Tibial artery (tissue), 4 donors: Measurements from ENCODE around the gene LRRC37A2.
"Not testable (repeated sequence)": the region's sequence is repeated elsewhere in the genome, so short reads cannot be mapped to it uniquely, and the experiment has no call there.

Experiments used
- DNase-seq, 2 donors: peaks; one replicate each; pipeline ENCODE4 v3.0.0-alpha.2; 2019
- H3K27ac ChIP-seq, 2 donors: fragments of 200-600 bp; sonication (generic) in 1 of 2; 1 replicate in 1 of 2; 2 replicates in 1 of 2; pipeline ENCODE4 v1.5.1; 2018 to 2019; ENCODE audit warnings: mild to moderate bottlenecking in 1 of 2
- H3K27me3 ChIP-seq, 2 donors: fragments of 200-600 bp; sonication (generic) in 1 of 2; one replicate each; pipeline versions ENCODE4 v1.5.1 to v1.6.0; 2016 to 2019
- H3K36me3 ChIP-seq, 3 donors: fragments of 200-600 bp; sonication (generic) in 2 of 3; one replicate each; pipeline ENCODE4 v1.5.1; 2016 to 2019; ENCODE audit warnings: mild to moderate bottlenecking in 2 of 3
- H3K4me1 ChIP-seq, 4 donors: fragments of 200-600 bp; sonication (generic) in 2 of 4; 1 replicate in 3 of 4; 2 replicates in 1 of 4; pipeline ENCODE4 v1.5.1; 2016 to 2019
- H3K4me3 ChIP-seq, 2 donors: fragments of 200-600 bp; sonication (generic) in 1 of 2; 1 replicate in 1 of 2; 2 replicates in 1 of 2; pipeline ENCODE4 v1.5.1; 2018 to 2019; ENCODE audit warnings: mild to moderate bottlenecking in 2 of 2
- H3K9me3 ChIP-seq, 3 donors: fragments of 200-600 bp; sonication (generic) in 1 of 3; one replicate each; pipeline ENCODE4 v1.5.1; 2016 to 2019
- intact Hi-C: fragments of 100-400 bp; cut with DNase I; formaldehyde crosslinking; loops from one replicate; pipeline ENCODE4 v1.15.0; 2023; ENCODE audit warnings: low total_unique reads

Gene LRRC37A2

DNA sequence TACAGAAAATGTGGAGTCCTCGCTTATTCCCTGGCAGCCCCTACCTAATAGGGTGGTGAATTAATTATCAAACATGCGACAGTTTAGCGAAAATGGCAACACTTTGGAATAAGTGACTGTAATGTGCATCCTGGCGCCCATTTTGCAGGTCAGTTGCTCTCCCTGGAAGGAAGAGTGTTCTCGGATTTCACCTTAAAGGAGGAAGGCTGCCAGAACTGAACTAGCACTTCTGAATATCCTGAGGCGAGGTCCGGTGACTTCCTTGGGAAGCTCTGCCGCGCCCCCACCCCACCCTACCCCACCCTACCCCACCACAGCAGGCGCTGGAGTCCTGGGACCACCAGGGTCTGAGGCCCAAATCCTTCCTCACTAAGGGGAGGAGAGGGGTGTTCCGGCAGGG, at the start of gene LRRC37A2:
LRRC37A2 (plus strand) TSS at position 301 of the 400 bp plus-strand sequence. CDS start 245 bp downstream, outside the sequence.
- H3K4me3 ChIP-seq, H3K27me3 ChIP-seq, H3K4me1 ChIP-seq, H3K36me3 ChIP-seq, DNase-seq, H3K27ac ChIP-seq, intact Hi-C loops, H3K9me3 ChIP-seq: not testable (repeated sequence)

GRCh38 chr17:46467618-46468017, 44.6 kb upstream of the LRRC37A2 start:
- intact Hi-C loops, H3K27ac ChIP-seq, H3K9me3 ChIP-seq, H3K4me3 ChIP-seq, H3K27me3 ChIP-seq, H3K4me1 ChIP-seq, H3K36me3 ChIP-seq, DNase-seq: not testable (repeated sequence)

GRCh38 chr17:46474489-46474888, 37.8 kb upstream of the LRRC37A2 start:
- H3K27me3 ChIP-seq, H3K36me3 ChIP-seq, H3K9me3 ChIP-seq, H3K4me3 ChIP-seq, H3K27ac ChIP-seq, intact Hi-C loops, DNase-seq, H3K4me1 ChIP-seq: not testable (repeated sequence)

GRCh38 chr17:46475583-46475982, 36.7 kb upstream of the LRRC37A2 start:
- intact Hi-C loops, H3K4me3 ChIP-seq, H3K36me3 ChIP-seq, DNase-seq, H3K27ac ChIP-seq, H3K4me1 ChIP-seq, H3K27me3 ChIP-seq, H3K9me3 ChIP-seq: not testable (repeated sequence)

- H3K27ac ChIP-seq, intact Hi-C loops, H3K36me3 ChIP-seq, H3K4me1 ChIP-seq, H3K9me3 ChIP-seq, H3K4me3 ChIP-seq, DNase-seq, H3K27me3 ChIP-seq: not testable (repeated sequence)
These were observed 33.4 kb upstream of the LRRC37A2 start for GRCh38 chr17:46478823-46479222.

GRCh38 chr17:46481310-46481709, 31.0 kb upstream of the LRRC37A2 start:
- H3K4me3 ChIP-seq, H3K36me3 ChIP-seq, intact Hi-C loops, H3K9me3 ChIP-seq, H3K27ac ChIP-seq, H3K27me3 ChIP-seq, DNase-seq, H3K4me1 ChIP-seq: not testable (repeated sequence)

- H3K9me3 ChIP-seq, H3K27ac ChIP-seq, H3K4me1 ChIP-seq, H3K4me3 ChIP-seq, intact Hi-C loops, H3K36me3 ChIP-seq, H3K27me3 ChIP-seq: not testable (repeated sequence)
- peak in 1 of 2 donors; percentile 59 for DNase-seq
These were observed 20.2 kb upstream of the LRRC37A2 start for GRCh38 chr17:46492021-46492420.

DNA sequence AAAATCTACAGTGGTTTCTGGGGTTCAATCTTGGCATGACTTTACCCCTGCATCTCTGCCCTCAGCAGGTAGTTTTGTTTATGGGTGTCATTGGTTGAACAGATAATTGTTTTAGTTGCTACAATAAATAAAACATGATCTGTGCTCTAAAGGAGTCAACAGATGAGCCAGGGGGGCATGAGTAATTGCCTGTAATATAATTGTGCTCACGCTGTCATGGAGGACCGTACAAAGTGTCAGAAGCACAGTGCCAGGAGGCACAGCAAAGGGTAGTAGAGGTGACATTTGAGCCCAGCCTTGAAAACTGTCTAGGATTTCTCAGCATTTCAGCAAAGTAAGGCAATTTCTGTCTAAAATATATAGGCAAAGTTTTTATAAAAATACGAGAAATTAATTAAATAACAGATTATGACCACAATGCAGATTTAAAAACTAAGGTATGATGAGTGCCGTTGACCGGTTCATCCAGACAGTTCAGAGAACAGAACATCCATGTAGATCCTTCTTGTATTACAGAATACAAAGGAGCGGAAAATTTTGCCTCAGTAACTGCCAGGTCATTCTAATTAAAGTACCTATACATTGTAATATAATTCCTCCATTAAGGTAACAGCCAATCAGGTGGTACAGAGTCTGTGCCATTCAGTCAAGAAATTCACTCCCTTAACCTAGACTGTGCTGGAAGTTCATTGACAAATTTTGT, 12.7 kb upstream of the LRRC37A2 start:
- H3K4me3 ChIP-seq, H3K27ac ChIP-seq, intact Hi-C loops, H3K4me1 ChIP-seq, DNase-seq, H3K9me3 ChIP-seq, H3K36me3 ChIP-seq, H3K27me3 ChIP-seq: not testable (repeated sequence)

GRCh38 chr17:46505896-46506295, 6.4 kb upstream of the LRRC37A2 start:
- H3K4me3 ChIP-seq, H3K4me1 ChIP-seq, H3K27ac ChIP-seq, intact Hi-C loops, DNase-seq, H3K36me3 ChIP-seq, H3K27me3 ChIP-seq, H3K9me3 ChIP-seq: not testable (repeated sequence)

- intact Hi-C loops, H3K4me1 ChIP-seq, H3K9me3 ChIP-seq, H3K27ac ChIP-seq, H3K27me3 ChIP-seq, H3K4me3 ChIP-seq, H3K36me3 ChIP-seq: not testable (repeated sequence)
- peak in 1 of 2 donors; percentile 51 for DNase-seq
These were observed 22.4 kb downstream of the LRRC37A2 start for GRCh38 chr17:46534716-46535115.

- intact Hi-C loops, H3K27me3 ChIP-seq, H3K4me1 ChIP-seq, H3K27ac ChIP-seq, H3K9me3 ChIP-seq, H3K4me3 ChIP-seq, H3K36me3 ChIP-seq: not testable (repeated sequence)
- peak in 1 of 2 donors; percentile 32 for DNase-seq
These were observed 36.3 kb downstream of the LRRC37A2 start for GRCh38 chr17:46548607-46549006.

DNA sequence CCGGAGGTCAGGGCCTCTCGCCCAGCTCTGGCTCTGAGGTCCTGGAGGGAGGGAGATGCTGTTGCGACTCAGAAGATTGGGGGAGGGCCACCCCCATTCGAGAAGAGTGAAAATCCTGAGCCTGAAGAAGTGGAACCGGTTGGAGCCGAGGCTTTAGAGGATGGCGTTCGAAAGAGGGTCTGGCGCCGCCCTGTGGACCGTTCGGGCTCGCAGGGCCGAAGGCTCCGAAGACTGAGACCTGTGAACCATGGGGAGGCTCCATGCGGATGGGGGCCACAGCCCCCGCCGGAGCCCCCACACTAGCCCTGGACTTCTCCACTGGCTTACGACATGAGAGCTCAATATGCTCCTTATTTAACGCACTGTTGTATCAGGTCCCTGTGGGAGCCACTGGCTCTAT, 46.9 kb downstream of the LRRC37A2 start:
- H3K9me3 ChIP-seq, H3K27ac ChIP-seq, DNase-seq, H3K27me3 ChIP-seq, intact Hi-C loops, H3K36me3 ChIP-seq, H3K4me1 ChIP-seq, H3K4me3 ChIP-seq: not testable (repeated sequence)

GRCh38 chr17:46560048-46560447, 47.8 kb downstream of the LRRC37A2 start:
- H3K27ac ChIP-seq, H3K4me1 ChIP-seq, H3K36me3 ChIP-seq, H3K9me3 ChIP-seq, H3K27me3 ChIP-seq, H3K4me3 ChIP-seq, DNase-seq, intact Hi-C loops: not testable (repeated sequence)

DNA sequence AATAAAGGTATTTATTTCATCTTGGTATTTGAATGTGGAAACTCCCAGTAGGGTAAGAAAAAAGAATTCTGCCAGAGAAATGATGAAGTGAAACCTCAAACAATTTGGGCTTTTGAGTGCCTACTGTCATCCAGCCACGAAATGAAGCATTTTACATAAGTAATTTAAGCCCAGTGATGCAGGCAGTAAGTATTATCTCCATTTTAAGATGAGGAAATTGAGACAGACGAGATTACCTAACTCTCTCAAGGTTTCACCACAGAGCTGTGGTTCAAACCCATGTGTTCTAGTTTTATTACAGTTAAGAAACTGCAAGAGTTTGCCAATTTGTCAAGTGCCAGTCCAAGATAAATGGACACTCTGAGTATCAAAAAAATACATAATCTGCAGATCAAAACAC, 54.0 kb downstream of the LRRC37A2 start:
- intact Hi-C loops, H3K9me3 ChIP-seq: not testable (repeated sequence)

GRCh38 chr17:46566980-46567379, 54.7 kb downstream of the LRRC37A2 start:
- H3K27me3 ChIP-seq, intact Hi-C loops: not testable (repeated sequence)

More for the DNA sequence above, 54.0 kb downstream of the LRRC37A2 start:
- not testable (repeated sequence) for H3K27ac ChIP-seq, H3K4me1 ChIP-seq, H3K36me3 ChIP-seq, DNase-seq, H3K4me3 ChIP-seq, H3K27me3 ChIP-seq

More at GRCh38 chr17:46566980-46567379, 54.7 kb downstream of the LRRC37A2 start:
- not testable (repeated sequence) for H3K4me3 ChIP-seq, H3K9me3 ChIP-seq, DNase-seq, H3K4me1 ChIP-seq, H3K27ac ChIP-seq, H3K36me3 ChIP-seq
